Liver (tissue), 9 donors: Measurements from ENCODE around the gene PATE1. TPM values are rescaled to one million over a fixed set of nuclear protein-coding genes. Genes with fewer than 3 reads are reported as not detected.

ENCODE experiments used
- DNase-seq: peaks from one replicate; pipeline ENCODE4 v3.0.0-alpha.2; 2017; ENCODE audit warnings: low spot score
- H3K27ac ChIP-seq, 2 donors: one replicate each; pipeline ENCODE4 v1.7.0; 2013; ENCODE audit warnings: inconsistent platforms in 2 of 2, low read length in 2 of 2, control low read depth in 1 of 2, low read depth in 1 of 2, mild to moderate bottlenecking in 1 of 2
- H3K27me3 ChIP-seq, 4 donors: one replicate each; pipeline versions ENCODE4 v1.6.1 to v1.7.0; 2013; ENCODE audit warnings: low read length in 3 of 4, inconsistent platforms in 1 of 4, mild to moderate bottlenecking in 1 of 4, moderate library complexity in 1 of 4; ENCODE audit not compliant: control insufficient read depth in 4 of 4, insufficient read depth in 4 of 4
- H3K36me3 ChIP-seq, 4 donors: one replicate each; pipeline versions ENCODE4 v1.6.1 to v1.7.0; 2013; ENCODE audit warnings: low read length in 3 of 4, mild to moderate bottlenecking in 3 of 4, low read depth in 1 of 4, moderate library complexity in 1 of 4; ENCODE audit not compliant: control insufficient read depth in 4 of 4, insufficient read depth in 3 of 4
- H3K4me1 ChIP-seq, 4 donors: one replicate each; pipeline versions ENCODE4 v1.6.1 to v1.7.0; 2013; ENCODE audit warnings: low read length in 3 of 4, mild to moderate bottlenecking in 3 of 4, moderate library complexity in 1 of 4; ENCODE audit not compliant: control insufficient read depth in 4 of 4, insufficient read depth in 4 of 4
- H3K4me3 ChIP-seq, 3 donors: one replicate each; pipeline versions ENCODE4 v1.6.1 to v1.7.0; 2013; ENCODE audit warnings: low read length in 3 of 3, control low read depth in 1 of 3, low read depth in 1 of 3, mild to moderate bottlenecking in 1 of 3
- H3K9ac ChIP-seq, 2 donors: one replicate each; pipeline ENCODE4 v1.7.0; 2013; ENCODE audit warnings: low read length in 2 of 2, mild to moderate bottlenecking in 2 of 2, moderate library complexity in 2 of 2, control low read depth in 1 of 2, low read depth in 1 of 2
- H3K9me3 ChIP-seq, 4 donors: one replicate each; pipeline versions ENCODE4 v1.6.1 to v1.7.0; 2013; ENCODE audit warnings: low read length in 3 of 4; ENCODE audit not compliant: control insufficient read depth in 4 of 4
- ATF3 ChIP-seq: IDR thresholded peaks from 2 replicates; pipeline ENCODE4 v1.6.1; 2016; ENCODE audit warnings: antibody characterized with exemption
- CTCF ChIP-seq: fragments of 150-350 bp; IDR thresholded peaks from 2 replicates; pipeline ENCODE4 v1.5.1; 2017; ENCODE audit warnings: improper control_type of control experiment, low read depth, low read length; ENCODE audit not compliant: missing input control
- EGR1 ChIP-seq, 2 donors: IDR thresholded peaks; 2 replicates each; pipeline ENCODE4 v1.6.1; 2016 to 2018; ENCODE audit warnings: antibody characterized with exemption in 2 of 2, low read depth in 2 of 2
- FOXA1 ChIP-seq: IDR thresholded peaks from 2 replicates; pipeline ENCODE4 v1.6.1; 2016; ENCODE audit warnings: antibody characterized with exemption
- FOXA2 ChIP-seq: IDR thresholded peaks from 2 replicates; pipeline ENCODE4 v1.6.1; 2016; ENCODE audit warnings: antibody characterized with exemption
- GABPA ChIP-seq, 2 donors: IDR thresholded peaks in 1 of 2; conservative IDR thresholded peaks in 1 of 2; 2 replicates each; pipeline ENCODE4 v1.6.1; 2016; ENCODE audit warnings: antibody characterized with exemption in 2 of 2, mild to moderate bottlenecking in 1 of 2, moderate library complexity in 1 of 2
- HNF4A ChIP-seq, 2 donors: conservative IDR thresholded peaks; 2 replicates each; pipeline ENCODE4 v1.6.1; 2016; ENCODE audit warnings: antibody characterized with exemption in 2 of 2, mild to moderate bottlenecking in 2 of 2
- JUND ChIP-seq, 2 donors: IDR thresholded peaks; 2 replicates each; pipeline ENCODE4 v1.6.1; 2016; ENCODE audit warnings: antibody characterized with exemption in 2 of 2
- NR2F2 ChIP-seq: IDR thresholded peaks from 2 replicates; pipeline ENCODE4 v1.6.1; 2016; ENCODE audit warnings: antibody characterized with exemption
- RAD21 ChIP-seq, 2 donors: IDR thresholded peaks; 2 replicates each; pipeline ENCODE4 v1.6.1; 2016; ENCODE audit warnings: antibody characterized with exemption in 2 of 2, mild to moderate bottlenecking in 2 of 2
- RXRA ChIP-seq, 2 donors: IDR thresholded peaks; 2 replicates each; pipeline ENCODE4 v1.6.1; 2017 to 2018; ENCODE audit warnings: antibody characterized with exemption in 2 of 2, mild to moderate bottlenecking in 1 of 2
- SP1 ChIP-seq: IDR thresholded peaks from 2 replicates; pipeline ENCODE4 v1.6.1; 2018; ENCODE audit warnings: antibody characterized with exemption, mild to moderate bottlenecking
- YY1 ChIP-seq: IDR thresholded peaks from 2 replicates; pipeline ENCODE4 v1.6.1; 2016; ENCODE audit warnings: antibody characterized with exemption, mild to moderate bottlenecking
- ZBTB33 ChIP-seq: IDR thresholded peaks from 2 replicates; pipeline ENCODE4 v1.6.1; 2016; ENCODE audit warnings: antibody characterized with exemption
- WGBS: extraction: QIAGEN DNeasy Blood & Tissue Kit; methylation state at CpG from one replicate; pipeline ENCODE4 v1.1.7; 2013; 5-methylcytosine and 5-hydroxymethylcytosine counted together
- polyA plus RNA-seq, 2 donors: library from polyadenylated mRNA; stranded (reverse) in 1 of 2; unstranded in 1 of 2; fragments of 200-250 nt in 1 of 2; fragments of >200 nt in 1 of 2; fragmentation: Nextera tagmentation in 1 of 2; extraction: Ambion mirVana in 1 of 2; gene quantifications; one replicate each; pipeline versions ENCODE4 v1.2.1 to v1.2.3, GENCODE V29; 2013 to 2015
- total RNA-seq, 2 donors: library from RNA; depleted of rRNA; stranded (reverse); fragments of >200 nt; gene quantifications; one replicate each; pipeline ENCODE4 v1.2.3, GENCODE V29; 2014
- TF ChIP-seq, protein P1 (sequence below): IDR thresholded peaks from 2 replicates; pipeline ENCODE4 v1.6.1; 2016; ENCODE audit warnings: antibody characterized with exemption
- TF ChIP-seq, protein P2 (sequence below): IDR thresholded peaks from 2 replicates; pipeline ENCODE4 v1.6.1; 2016; ENCODE audit warnings: antibody characterized with exemption, mild to moderate bottlenecking
- donor health status: healthy.
- donor health status: healthy.
- donor health status: healthy.
- donor health status: healthy.
- donor health status: healthy.

Gene PATE1
- total and polyA plus RNA-seq, 4 donors, result not detected

- no peaks in the 10 kb centered on the region for H3K36me3 ChIP-seq
- no peaks in the 10 kb centered on the region for H3K9me3 ChIP-seq
- no peak overlapping the region for H3K27ac ChIP-seq
- WGBS, result 83% methylated on average over 3 of the region's 3 CpGs
- TF ChIP-seq RXRA (IDR thresholded peaks at IDR 0.05) (no peak), HNF4A (conservative IDR thresholded peaks at IDR 0.05) (no peak), CTCF (no peak), NR2F2 (no peak), ATF3 (no peak), YY1 (no peak), FOXA1 (no peak), FOXA2 (no peak), RAD21 (IDR thresholded peaks at IDR 0.05) (no peak), ZBTB33 (no peak), GABPA (IDR thresholded peaks at IDR 0.05 in 1 of 2, conservative IDR thresholded peaks at IDR 0.05 in 1 of 2) (no peak), SP1 (no peak), EGR1 (IDR thresholded peaks at IDR 0.05; ENCODE audit: low read depth in 2 of 2) (no peak), JUND (IDR thresholded peaks at IDR 0.05) (no peak)
- TF ChIP-seq, protein P1, sequence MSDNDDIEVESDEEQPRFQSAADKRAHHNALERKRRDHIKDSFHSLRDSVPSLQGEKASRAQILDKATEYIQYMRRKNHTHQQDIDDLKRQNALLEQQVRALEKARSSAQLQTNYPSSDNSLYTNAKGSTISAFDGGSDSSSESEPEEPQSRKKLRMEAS, result no peak
- TF ChIP-seq, protein P2, sequence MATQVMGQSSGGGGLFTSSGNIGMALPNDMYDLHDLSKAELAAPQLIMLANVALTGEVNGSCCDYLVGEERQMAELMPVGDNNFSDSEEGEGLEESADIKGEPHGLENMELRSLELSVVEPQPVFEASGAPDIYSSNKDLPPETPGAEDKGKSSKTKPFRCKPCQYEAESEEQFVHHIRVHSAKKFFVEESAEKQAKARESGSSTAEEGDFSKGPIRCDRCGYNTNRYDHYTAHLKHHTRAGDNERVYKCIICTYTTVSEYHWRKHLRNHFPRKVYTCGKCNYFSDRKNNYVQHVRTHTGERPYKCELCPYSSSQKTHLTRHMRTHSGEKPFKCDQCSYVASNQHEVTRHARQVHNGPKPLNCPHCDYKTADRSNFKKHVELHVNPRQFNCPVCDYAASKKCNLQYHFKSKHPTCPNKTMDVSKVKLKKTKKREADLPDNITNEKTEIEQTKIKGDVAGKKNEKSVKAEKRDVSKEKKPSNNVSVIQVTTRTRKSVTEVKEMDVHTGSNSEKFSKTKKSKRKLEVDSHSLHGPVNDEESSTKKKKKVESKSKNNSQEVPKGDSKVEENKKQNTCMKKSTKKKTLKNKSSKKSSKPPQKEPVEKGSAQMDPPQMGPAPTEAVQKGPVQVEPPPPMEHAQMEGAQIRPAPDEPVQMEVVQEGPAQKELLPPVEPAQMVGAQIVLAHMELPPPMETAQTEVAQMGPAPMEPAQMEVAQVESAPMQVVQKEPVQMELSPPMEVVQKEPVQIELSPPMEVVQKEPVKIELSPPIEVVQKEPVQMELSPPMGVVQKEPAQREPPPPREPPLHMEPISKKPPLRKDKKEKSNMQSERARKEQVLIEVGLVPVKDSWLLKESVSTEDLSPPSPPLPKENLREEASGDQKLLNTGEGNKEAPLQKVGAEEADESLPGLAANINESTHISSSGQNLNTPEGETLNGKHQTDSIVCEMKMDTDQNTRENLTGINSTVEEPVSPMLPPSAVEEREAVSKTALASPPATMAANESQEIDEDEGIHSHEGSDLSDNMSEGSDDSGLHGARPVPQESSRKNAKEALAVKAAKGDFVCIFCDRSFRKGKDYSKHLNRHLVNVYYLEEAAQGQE, result no peak
- no peak overlapping the region for H3K4me3 ChIP-seq
- H3K4me1 ChIP-seq, result no peaks in the 10 kb centered on the region
- DNase-seq, result no peak
- H3K27me3 ChIP-seq, result peaks cover 0 to 2% (median 0%) of the 10 kb centered on the region in 4 donors
- no peak overlapping the region for H3K9ac ChIP-seq
Observed at GRCh38 chr11:125728969-125729368, 17.1 kb upstream of the PATE1 start.

DNA sequence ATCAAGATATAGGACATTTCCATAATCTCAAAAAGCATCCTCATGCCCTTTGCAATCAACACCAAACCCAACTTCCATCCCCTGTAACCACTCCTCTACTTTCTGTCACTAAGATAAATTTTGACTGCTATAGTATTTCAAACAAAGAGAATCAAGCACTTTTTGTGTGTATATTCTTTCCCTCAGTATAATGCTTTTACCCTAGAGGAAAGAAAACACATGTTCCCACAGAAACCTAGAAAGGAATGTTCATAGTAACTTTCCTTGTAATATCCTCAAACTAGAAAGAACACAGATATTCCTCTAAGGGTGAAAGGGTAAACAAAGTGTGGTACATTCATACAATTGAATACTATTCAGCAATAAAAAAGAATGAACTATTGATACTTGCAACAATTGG, 5.5 kb upstream of the PATE1 start:
- peaks cover 0 to 1% (median 0%) of the 10 kb centered on the region in 4 donors for H3K9me3 ChIP-seq
- TF ChIP-seq CTCF (no peak), JUND (IDR thresholded peaks at IDR 0.05) (no peak)
- H3K27ac ChIP-seq, result no peak overlapping the region
- no peak overlapping the region for H3K4me3 ChIP-seq
- H3K4me1 ChIP-seq, result no peaks in the 10 kb centered on the region
- no peak overlapping the region for H3K9ac ChIP-seq
- H3K36me3 ChIP-seq, result no peaks in the 10 kb centered on the region
- no peak for DNase-seq
- H3K27me3 ChIP-seq, result peaks cover 0 to 7% (median 0%) of the 10 kb centered on the region in 4 donors
